Thyroid gland (tissue), 4 donors: ENCODE data around the gene RIC8A. TPM values are rescaled to one million over a fixed set of nuclear protein-coding genes. Genes with fewer than 3 reads are reported as not detected.

Source experiments
- DNase-seq, 2 donors: peaks; one replicate each; pipeline ENCODE4 v3.0.0-alpha.2; 2019
- H3K27ac ChIP-seq, 3 donors: fragments of 200-600 bp; sonication (generic); 1 replicate in 2 of 3; 2 replicates in 1 of 3; pipeline ENCODE4 v1.5.1; 2016 to 2019; ENCODE audit warnings: mild to moderate bottlenecking in 1 of 3, moderate library complexity in 1 of 3
- H3K27me3 ChIP-seq: fragments of 200-600 bp; sonication (generic); one replicate; pipeline ENCODE4 v1.5.1; 2019
- H3K36me3 ChIP-seq, 2 donors: fragments of 200-600 bp; sonication (generic); one replicate each; pipeline ENCODE4 v1.5.1; 2016 to 2019
- H3K4me1 ChIP-seq, 2 donors: fragments of 200-600 bp; sonication (generic); one replicate each; pipeline ENCODE4 v1.5.1; 2017 to 2019
- H3K4me3 ChIP-seq, 3 donors: fragments of 200-600 bp; sonication (generic); replicated peaks in 1 of 3; 1 replicate in 2 of 3; 2 replicates in 1 of 3; pipeline ENCODE4 v1.5.1; 2016; ENCODE audit warnings: mild to moderate bottlenecking in 1 of 3
- H3K9me3 ChIP-seq: fragments of 200-600 bp; sonication (generic); one replicate; pipeline ENCODE4 v1.5.1; 2017
- POLR2A ChIP-seq, 2 donors: fragments of 450-650 bp; IDR thresholded peaks; one replicate each; pipeline ENCODE4 v1.6.1; 2017; ENCODE audit warnings: antibody characterized with exemption in 2 of 2, mild to moderate bottlenecking in 2 of 2, moderate library complexity in 1 of 2
- WGBS, 2 donors: methylation state at CpG; one replicate each; pipeline ENCODE4 v1.1.5; 2017; 5-methylcytosine and 5-hydroxymethylcytosine counted together
- intact Hi-C: fragments of 100-400 bp; cut with DNase I; formaldehyde crosslinking; loops from one replicate; pipeline ENCODE4 v1.15.1; 2023
- total RNA-seq, 4 donors: library from RNA; depleted of rRNA; stranded (reverse); fragments of >200 nt; gene quantifications; one replicate each; pipeline ENCODE4 v1.2.3, GENCODE V29; 2016
- TF ChIP-seq, protein P1 (sequence below), 6 experiments: fragments of 200-600 bp in 3 of 6; fragments of 450-650 bp in 3 of 6; sonication (generic) in 3 of 6; IDR thresholded peaks; one replicate each; pipeline ENCODE4 v1.5.1; 2016 to 2019; ENCODE audit warnings: antibody characterized with exemption in 6 of 6, mild to moderate bottlenecking in 2 of 6, inconsistent platforms in 1 of 6, moderate library complexity in 1 of 6

RIC8A gene
- total RNA-seq, 4 donors from 2014 or later, result 65.8 to 128 (median 99.8) TPM

DNA sequence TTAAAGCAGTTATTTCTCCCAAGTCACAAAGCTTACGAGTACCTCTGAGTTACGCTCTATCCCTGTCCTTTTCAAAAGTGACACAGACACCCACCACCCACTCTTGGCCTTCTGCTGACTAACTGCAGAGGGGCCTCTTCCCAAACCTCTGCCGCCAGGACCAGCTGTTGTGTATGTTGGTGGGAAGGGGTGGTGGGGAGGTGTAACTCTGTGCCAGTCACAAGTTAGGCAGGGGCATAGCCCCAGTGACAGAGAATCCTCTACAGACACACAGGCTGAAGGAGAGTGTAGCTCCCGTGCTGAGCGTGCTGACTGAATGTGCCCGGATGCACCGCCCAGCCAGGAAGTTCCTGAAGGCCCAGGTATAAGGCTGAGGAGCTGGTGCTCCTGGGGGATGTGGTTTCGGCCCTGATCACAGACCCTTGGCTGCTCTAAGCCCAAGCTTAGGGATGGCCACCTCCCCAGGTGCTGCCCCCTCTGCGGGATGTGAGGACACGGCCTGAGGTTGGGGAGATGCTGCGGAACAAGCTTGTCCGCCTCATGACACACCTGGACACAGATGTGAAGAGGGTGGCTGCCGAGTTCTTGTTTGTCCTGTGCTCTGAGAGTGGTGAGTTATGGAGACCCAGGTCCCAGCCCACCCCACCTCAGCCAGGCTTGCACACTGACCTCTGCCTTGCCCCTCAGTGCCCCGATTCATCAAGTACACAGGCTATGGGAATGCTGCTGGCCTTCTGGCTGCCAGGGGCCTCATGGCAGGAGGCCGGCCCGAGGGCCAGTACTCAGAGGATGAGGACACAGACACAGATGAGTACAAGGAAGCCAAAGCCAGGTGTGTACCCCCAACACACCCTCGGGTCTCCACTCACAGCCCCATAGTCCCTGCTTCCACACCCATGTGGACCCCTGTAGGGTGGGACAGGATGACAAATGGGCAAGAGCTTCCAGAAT, 4.9 kb downstream of the RIC8A start:
- peaks cover 12 to 17% of the 10 kb centered on the region in 2 donors for H3K4me1 ChIP-seq
- no peaks in the 10 kb centered on the region for H3K27me3 ChIP-seq
- H3K4me3 ChIP-seq, result no peak overlapping the region
- no peaks in the 10 kb centered on the region for H3K9me3 ChIP-seq
- peaks cover 46 to 55% of the 10 kb centered on the region in 2 donors for H3K36me3 ChIP-seq
- DNase-seq, result no peak
- WGBS, 2 donors, result 93 to 95% methylated on average over 13 to 14 of the region's 17 CpGs
- no peak overlapping the region for H3K27ac ChIP-seq
- intact Hi-C loops, result no loop called here
- no peak for TF ChIP-seq POLR2A (IDR thresholded peaks at IDR 0.05)
- TF ChIP-seq, protein P1, sequence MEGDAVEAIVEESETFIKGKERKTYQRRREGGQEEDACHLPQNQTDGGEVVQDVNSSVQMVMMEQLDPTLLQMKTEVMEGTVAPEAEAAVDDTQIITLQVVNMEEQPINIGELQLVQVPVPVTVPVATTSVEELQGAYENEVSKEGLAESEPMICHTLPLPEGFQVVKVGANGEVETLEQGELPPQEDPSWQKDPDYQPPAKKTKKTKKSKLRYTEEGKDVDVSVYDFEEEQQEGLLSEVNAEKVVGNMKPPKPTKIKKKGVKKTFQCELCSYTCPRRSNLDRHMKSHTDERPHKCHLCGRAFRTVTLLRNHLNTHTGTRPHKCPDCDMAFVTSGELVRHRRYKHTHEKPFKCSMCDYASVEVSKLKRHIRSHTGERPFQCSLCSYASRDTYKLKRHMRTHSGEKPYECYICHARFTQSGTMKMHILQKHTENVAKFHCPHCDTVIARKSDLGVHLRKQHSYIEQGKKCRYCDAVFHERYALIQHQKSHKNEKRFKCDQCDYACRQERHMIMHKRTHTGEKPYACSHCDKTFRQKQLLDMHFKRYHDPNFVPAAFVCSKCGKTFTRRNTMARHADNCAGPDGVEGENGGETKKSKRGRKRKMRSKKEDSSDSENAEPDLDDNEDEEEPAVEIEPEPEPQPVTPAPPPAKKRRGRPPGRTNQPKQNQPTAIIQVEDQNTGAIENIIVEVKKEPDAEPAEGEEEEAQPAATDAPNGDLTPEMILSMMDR (IDR thresholded peaks at IDR 0.05), result no peak

DNA sequence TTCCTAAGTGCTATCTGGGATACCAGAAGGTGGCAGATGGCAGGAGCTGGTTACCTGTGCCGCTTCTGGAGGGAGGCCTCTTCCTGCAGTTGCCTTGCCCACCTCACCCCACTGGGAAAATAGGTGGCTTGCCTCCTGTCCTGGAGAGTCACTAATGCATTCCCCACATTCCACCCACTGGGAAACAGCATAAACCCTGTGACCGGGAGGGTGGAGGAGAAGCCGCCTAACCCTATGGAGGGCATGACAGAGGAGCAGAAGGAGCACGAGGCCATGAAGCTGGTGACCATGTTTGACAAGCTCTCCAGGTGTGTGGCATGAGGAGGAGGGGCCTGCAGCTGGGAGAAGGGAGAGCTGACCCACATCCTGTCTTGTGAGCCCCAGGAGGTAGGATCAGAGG, 5.6 kb downstream of the RIC8A start:
- Histone ChIP-seq H3K27me3 (no peaks in the 10 kb centered on the region), H3K9me3 (no peaks in the 10 kb centered on the region), H3K36me3 (peaks cover 46 to 55% of the 10 kb centered on the region in 2 donors), H3K27ac (no peak overlapping the region), H3K4me3 (no peak overlapping the region), H3K4me1 (peaks cover 12 to 17% of the 10 kb centered on the region in 2 donors)
- DNase-seq, result no peak
- no peak for TF ChIP-seq POLR2A (IDR thresholded peaks at IDR 0.05)
- TF ChIP-seq, protein P1 (IDR thresholded peaks at IDR 0.05), result no peak
- intact Hi-C loops, result no loop called here
- 79 to 93% methylated on average over 4 of the region's 4 CpGs for WGBS, 2 donors

DNA sequence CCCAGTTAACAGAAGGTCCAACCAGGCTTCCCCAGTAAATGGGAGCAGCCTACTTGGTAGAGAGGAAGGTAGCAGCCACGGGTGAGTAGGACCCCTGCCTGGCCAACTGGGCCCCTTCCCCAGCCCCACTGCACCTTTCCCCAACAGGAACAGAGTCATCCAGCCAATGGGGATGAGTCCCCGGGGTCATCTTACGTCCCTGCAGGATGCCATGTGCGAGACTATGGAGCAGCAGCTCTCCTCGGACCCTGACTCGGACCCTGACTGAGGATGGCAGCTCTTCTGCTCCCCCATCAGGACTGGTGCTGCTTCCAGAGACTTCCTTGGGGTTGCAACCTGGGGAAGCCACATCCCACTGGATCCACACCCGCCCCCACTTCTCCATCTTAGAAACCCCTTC, 6.6 kb downstream of the RIC8A start:
- Histone ChIP-seq H3K27me3 (no peaks in the 10 kb centered on the region), H3K27ac (no peak overlapping the region), H3K36me3 (peaks cover 49 to 55% of the 10 kb centered on the region in 2 donors), H3K9me3 (no peaks in the 10 kb centered on the region), H3K4me3 (no peak overlapping the region), H3K4me1 (peaks cover 12 to 16% of the 10 kb centered on the region in 2 donors)
- 89 to 91% methylated on average over 6 to 7 of the region's 7 CpGs for WGBS, 2 donors
- intact Hi-C loops, result no loop called here
- DNase-seq, result no peak
- TF ChIP-seq POLR2A (IDR thresholded peaks at IDR 0.05), result no peak
- TF ChIP-seq, protein P1 (IDR thresholded peaks at IDR 0.05), result no peak

DNA sequence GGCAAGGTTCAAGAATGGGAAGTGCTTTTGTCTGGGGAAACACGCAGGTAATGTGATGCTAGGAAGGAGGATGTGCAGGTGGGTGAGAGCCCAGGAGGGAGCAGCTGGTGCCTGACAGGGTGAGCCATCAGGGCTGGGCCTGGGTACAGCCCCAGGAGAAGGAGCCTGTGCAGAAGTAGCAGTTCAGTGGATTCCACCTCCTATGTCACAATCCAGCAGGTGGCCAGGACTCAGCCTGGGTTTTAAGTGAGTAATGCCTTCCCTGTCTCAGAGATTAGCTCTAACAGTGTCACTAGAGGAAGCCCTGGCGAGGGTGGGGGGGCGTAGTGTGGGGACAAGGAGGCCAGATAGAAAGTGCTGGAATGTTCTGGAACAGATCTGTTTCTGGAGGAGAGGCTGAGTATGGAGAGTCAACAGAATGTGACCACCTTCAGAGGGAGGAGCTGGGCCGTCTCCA, 8.1 kb downstream of the RIC8A start:
- Histone ChIP-seq H3K4me1 (peaks cover 0 to under 1% of the 10 kb centered on the region in 2 donors), H3K36me3 (peaks cover 43 to 48% of the 10 kb centered on the region in 2 donors), H3K27ac (no peak overlapping the region), H3K4me3 (no peak overlapping the region), H3K27me3 (no peaks in the 10 kb centered on the region), H3K9me3 (no peaks in the 10 kb centered on the region)
- TF ChIP-seq, protein P1 (IDR thresholded peaks at IDR 0.05), result no peak
- TF ChIP-seq POLR2A (IDR thresholded peaks at IDR 0.05), result no peak
- DNase-seq, result no peak
- 80 to 83% methylated on average over 4 of the region's 4 CpGs for WGBS, 2 donors
- intact Hi-C loops, result no loop called here
